ENCODE measurements around the gene FAM169A. TPM values are rescaled to one million over a fixed set of nuclear protein-coding genes. Genes with fewer than 3 reads are reported as not detected.

The FAM169A gene
- total and polyA plus RNA-seq, 12 donors = 0.25 to 10.6 (median 4.4) TPM

DNA sequence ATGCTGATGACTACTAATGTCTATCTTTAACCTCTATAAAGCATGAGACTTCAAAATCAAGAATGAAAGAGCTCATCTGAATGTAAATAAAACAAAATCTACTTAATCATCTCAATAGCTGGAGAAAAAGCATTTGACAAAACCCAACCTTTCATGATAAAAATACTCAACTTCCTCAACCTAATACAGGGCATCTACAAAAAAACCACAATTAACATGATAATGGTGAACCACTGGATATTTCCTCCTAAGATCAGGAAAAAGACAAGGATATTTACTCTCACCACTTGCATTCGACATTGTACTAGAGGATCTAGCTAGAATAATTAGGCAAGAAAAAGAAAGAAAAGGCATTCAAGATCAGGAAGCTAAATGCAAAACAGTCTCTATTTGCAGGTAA, 49.3 kb downstream of the FAM169A start:
- Histone ChIP-seq H3K4me3 (no peak overlapping the region), H3K27me3 (peaks cover 0 to 5% (median 0%) of the 10 kb centered on the region in 7 donors), H3K4me1 (no peaks in the 10 kb centered on the region), H3K9me3 (no peaks in the 10 kb centered on the region), H3K27ac (no peak overlapping the region), H3K36me3 (no peaks in the 10 kb centered on the region)
- DNase-seq = no peak
- 40 to 44% methylated on average over 1 of the region's 1 CpG for WGBS, 2 donors
- intact Hi-C loops (cut with DNase I) = no loop called here
- ATAC-seq = no peak
- TF ChIP-seq, protein P1, sequence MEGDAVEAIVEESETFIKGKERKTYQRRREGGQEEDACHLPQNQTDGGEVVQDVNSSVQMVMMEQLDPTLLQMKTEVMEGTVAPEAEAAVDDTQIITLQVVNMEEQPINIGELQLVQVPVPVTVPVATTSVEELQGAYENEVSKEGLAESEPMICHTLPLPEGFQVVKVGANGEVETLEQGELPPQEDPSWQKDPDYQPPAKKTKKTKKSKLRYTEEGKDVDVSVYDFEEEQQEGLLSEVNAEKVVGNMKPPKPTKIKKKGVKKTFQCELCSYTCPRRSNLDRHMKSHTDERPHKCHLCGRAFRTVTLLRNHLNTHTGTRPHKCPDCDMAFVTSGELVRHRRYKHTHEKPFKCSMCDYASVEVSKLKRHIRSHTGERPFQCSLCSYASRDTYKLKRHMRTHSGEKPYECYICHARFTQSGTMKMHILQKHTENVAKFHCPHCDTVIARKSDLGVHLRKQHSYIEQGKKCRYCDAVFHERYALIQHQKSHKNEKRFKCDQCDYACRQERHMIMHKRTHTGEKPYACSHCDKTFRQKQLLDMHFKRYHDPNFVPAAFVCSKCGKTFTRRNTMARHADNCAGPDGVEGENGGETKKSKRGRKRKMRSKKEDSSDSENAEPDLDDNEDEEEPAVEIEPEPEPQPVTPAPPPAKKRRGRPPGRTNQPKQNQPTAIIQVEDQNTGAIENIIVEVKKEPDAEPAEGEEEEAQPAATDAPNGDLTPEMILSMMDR (IDR thresholded peaks at IDR 0.05) = no peak

DNA sequence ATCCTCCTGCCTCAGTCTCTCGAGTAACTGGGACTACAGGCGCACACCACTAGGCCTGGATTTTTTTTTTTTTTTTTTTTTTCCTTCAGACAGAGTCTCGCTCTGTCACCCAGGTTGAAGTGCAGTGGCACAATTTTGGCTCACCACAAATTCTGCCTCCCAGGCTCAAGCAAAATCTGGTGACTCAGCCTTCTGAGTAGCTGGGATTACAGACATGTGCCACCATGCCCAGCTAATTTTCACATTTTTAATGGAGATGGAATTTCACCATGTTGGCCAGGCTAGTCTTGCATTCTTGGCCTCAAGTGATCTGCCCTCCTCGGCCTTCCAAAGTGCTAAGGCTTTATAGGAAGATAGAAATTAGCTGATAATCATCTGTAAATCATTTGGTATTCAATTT, 55.3 kb downstream of the FAM169A start:
- Histone ChIP-seq H3K9me3 (no peaks in the 10 kb centered on the region), H3K36me3 (no peaks in the 10 kb centered on the region), H3K4me3 (no peak overlapping the region), H3K27ac (no peak overlapping the region), H3K27me3 (peaks cover 0 to 4% (median 0%) of the 10 kb centered on the region in 7 donors), H3K4me1 (no peaks in the 10 kb centered on the region)
- 90 to 93% methylated on average over 4 of the region's 4 CpGs for whole genome bisulfite sequencing, 2 donors
- intact Hi-C loops (cut with DNase I) = no loop called here
- ATAC-seq (no peak), DNase-seq (no peak)
- TF ChIP-seq, protein P1 (IDR thresholded peaks at IDR 0.05) = no peak

DNA sequence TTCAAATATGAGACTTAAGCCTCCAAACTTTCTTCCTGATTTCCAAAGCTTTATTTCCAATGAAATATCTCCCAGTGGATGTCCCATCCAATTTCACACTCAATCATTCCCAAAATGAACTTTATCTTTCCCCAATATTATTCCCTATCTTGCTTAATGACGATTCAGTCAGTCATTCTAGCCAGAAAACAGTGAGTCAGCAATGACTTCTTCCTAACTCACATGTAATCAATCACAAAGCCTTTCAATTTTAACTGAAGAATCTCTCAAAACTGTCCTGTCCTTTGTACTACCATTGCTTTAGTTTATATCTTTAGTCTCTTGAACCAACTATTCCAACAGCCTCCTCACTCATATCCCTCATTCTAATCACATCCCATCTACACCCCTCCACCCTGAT, 64.2 kb downstream of the FAM169A start:
- intact Hi-C loops (cut with DNase I) = no loop called here
- Histone ChIP-seq H3K4me3 (no peak overlapping the region), H3K4me1 (no peaks in the 10 kb centered on the region), H3K27ac (no peak overlapping the region), H3K9me3 (no peaks in the 10 kb centered on the region), H3K36me3 (no peaks in the 10 kb centered on the region), H3K27me3 (peaks cover 0 to 8% (median 0%) of the 10 kb centered on the region in 7 donors)
- TF ChIP-seq, protein P1 (IDR thresholded peaks at IDR 0.05) = no peak
- WGBS, 2 donors = 43 to 47% methylated on average over 1 of the region's 1 CpG
- DNase-seq (no peak), ATAC-seq (no peak)

DNA sequence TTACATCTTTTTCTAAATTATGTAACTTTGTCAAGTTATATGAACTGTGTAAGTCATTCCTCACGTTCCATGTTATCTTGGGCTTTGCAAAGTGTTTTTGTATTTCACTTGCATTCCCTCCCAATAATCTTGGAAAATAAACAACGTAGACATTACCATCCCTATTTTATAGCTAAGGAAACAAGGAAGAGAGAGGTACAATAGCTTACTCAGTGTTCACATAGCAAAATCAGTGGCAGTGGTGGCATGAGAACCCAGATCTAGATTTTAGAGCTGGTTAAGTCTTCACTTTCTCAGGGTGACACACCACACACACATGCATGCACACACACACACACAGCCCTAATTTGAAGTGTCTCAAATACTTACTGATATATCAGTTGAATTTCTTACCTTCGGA, 65.0 kb downstream of the FAM169A start:
- H3K4me1 ChIP-seq = no peaks in the 10 kb centered on the region
- 82 to 83% methylated on average over 3 of the region's 3 CpGs for WGBS, 2 donors
- peaks cover 0 to 8% (median 0%) of the 10 kb centered on the region in 7 donors for H3K27me3 ChIP-seq
- ATAC-seq = no peak
- H3K4me3 ChIP-seq = no peak overlapping the region
- intact Hi-C loops (cut with DNase I) = no loop called here
- H3K9me3 ChIP-seq = no peaks in the 10 kb centered on the region
- TF ChIP-seq, protein P1 (IDR thresholded peaks at IDR 0.05) = no peak
- H3K27ac ChIP-seq = no peak overlapping the region
- no peaks in the 10 kb centered on the region for H3K36me3 ChIP-seq
- DNase-seq = no peak

Data from heart right ventricle (tissue), 16 donors.